Measurements from ENCODE around the gene GRAP.

DNA sequence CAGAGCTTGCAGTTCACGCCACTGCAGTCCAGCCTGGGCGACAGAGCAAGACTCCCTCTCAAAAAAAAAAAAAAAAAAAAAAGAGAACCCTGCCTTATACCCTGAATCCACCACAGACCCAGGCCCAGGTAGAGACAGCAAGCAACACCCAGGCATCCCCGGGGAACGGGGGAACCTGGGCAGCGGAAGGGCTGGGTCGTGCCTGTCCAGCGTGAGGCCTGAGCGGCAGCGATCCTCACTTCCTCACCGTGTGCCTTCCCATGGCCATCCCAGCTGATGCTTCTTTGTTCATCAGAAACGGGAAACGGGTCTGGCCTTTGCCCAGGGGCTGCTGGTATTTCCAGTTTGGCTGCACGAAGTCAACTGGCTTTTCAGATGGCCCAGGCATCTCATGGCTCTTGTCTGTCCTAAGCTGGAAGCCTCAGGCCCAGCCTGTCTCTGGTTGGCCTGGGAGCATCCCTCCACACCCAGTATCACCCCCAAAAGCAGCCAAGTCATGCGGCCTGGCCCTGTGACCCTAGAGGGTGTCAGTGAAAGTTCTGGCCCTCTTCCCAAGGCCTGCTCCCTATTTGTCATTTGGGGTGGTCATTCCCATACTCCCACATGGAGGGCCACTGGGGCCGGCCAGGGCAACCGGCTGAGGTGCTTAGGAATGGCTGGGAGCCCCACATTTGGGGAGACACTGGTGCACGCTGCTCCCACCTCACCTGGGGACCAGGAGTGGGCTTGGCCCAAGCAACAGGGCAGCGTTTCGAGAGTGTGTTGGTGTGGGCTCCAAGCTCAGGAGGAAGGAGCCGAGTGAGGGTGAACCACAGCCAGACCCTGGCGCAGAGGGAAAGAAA is 62.3 kb downstream of the GRAP start:
- TF ChIP-seq, protein P1, sequence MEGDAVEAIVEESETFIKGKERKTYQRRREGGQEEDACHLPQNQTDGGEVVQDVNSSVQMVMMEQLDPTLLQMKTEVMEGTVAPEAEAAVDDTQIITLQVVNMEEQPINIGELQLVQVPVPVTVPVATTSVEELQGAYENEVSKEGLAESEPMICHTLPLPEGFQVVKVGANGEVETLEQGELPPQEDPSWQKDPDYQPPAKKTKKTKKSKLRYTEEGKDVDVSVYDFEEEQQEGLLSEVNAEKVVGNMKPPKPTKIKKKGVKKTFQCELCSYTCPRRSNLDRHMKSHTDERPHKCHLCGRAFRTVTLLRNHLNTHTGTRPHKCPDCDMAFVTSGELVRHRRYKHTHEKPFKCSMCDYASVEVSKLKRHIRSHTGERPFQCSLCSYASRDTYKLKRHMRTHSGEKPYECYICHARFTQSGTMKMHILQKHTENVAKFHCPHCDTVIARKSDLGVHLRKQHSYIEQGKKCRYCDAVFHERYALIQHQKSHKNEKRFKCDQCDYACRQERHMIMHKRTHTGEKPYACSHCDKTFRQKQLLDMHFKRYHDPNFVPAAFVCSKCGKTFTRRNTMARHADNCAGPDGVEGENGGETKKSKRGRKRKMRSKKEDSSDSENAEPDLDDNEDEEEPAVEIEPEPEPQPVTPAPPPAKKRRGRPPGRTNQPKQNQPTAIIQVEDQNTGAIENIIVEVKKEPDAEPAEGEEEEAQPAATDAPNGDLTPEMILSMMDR (IDR thresholded peaks at IDR 0.05) = no peak
- no peak for TF ChIP-seq POLR2A (IDR thresholded peaks at IDR 0.05)
